Stimulated activated CD4-positive, alpha-beta T cell treated with anti-CD3 and anti-CD28 coated beads, Interleukin-1b, Interleukin-23, amount 100 ng/mL, for 4 hours (primary cell): Measurements from ENCODE around the gene RFPL2.

ENCODE experiments used
- DNase-seq, 2 donors: peaks; one replicate each; pipeline ENCODE4 v3.0.0-alpha.2; 2020; ENCODE audit warnings: low read depth in 2 of 2

RFPL2 gene

DNA sequence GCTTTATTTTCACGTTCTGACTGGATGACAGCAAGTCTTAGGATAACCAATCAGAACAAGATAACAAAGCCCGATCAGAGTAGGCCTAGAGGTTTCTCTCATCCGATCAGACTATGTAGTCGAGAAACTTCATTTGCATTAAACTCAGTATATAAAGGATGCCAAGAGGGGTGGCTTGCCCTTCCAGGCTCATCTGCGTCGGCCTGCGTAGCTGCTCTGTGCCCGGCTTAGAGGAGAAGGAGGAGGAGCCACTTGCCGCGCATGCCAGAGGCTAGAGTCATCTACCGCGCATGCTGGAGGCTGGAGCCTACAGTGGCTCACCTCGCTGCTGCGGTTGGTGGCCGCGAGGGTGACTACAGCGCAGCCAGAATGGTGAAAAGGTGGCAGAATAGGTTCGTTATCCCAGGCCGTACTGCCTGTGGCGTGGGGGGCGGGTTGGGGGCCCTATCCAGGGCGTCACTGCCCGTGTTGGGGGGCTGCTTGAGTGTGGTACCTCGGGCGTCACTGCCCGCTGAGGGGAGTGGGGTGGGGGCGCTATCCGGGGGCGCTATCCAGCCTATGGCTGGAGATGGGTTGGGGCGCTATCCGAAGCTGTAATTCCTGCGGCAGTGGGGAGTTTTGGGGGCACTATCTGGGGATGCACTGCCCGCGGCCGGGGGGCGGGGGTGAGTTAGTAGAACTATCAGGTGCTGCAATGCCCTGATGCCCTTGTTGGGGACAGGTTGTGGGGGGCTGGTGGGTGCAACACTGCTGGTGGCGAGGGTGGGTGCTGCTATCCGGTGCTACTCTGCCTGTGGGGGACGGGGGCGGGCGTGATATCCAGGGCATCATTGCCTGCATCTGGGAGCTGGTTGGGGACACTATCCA is at the start of gene RFPL2:
TSS of gene RFPL2 (minus strand) at position 218 of the 867 bp plus-strand sequence. CDS start 2,622 bp downstream, outside the sequence.
- DNase-seq, result peak; percentile 22 to 27

DNA sequence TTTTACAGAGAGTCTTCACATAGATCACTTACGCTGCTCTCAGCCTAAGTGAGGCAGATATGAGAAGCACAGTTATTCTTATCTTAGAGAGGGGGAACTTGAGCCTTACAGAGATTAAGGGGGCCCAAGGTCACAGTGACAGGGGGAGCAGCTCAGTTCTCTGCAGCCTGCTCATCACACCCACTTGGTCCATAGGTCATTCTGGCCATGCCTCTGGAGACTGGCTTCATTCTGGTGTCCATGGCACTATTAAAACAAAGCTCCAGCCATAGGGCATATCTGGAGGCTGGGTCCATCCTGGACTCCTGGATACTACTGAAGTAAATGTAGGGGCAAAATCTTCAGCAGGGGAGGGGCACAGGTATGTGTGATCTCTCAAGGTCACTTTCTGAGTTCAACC is 44.4 kb upstream of the RFPL2 start:
- no peak for DNase-seq

DNA sequence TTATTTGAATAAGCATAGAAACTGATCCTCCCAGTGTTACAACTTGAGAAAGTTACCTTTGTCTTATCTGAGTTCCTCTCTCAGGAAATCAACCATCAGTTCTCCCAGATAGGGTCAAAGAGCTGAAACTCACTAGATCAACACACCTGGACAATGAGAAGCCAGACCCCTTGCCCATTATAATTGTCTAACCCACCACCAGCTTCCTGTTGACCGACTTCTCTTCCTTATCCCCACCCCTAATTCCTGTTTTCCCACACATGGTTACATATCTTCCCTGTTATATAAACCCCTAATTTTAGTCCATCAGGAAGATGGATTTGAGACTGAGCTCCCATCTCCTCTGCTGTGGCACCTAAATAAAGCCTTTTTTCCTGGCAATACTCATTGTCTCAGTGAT is 43.4 kb upstream of the RFPL2 start:
- no peak for DNase-seq

DNA sequence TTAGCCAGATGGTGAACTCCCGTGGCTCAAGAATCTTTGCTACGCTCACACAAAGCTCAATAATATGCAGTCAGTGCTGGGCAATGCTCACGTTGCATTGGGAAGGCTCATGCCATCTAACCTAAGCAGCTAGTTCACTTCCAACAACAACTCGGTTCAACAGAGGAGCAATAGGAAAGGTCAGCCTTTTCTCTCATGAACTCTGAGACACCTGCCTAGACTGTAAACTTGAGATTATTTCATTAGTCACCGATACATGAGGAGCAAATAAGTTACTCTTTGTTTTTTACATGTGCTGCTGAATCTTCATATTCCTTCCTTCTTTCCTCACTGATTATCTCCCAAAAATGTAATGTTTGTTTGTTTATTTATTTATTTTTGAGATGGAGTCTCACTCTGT is 41.3 kb upstream of the RFPL2 start:
- DNase-seq, result no peak

DNA sequence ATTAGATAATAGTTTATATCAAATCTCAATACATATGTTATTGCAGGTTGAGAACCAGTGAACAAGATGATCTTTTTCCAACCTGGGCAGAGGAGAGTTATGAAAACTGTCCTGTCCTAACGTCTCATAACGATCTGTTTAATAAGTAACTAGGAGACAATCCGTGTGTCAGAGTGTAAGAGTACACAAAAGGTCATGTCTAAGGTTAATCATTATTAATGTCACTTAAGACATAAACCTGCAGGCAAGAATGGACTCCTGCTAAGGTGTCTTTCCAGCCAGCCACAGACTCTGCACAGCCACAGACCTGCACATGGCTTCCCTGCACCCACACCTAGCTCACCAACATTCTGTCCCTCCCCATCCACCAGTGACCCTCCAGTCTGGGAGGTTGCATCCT is 40.2 kb upstream of the RFPL2 start:
- DNase-seq, result no peak

DNA sequence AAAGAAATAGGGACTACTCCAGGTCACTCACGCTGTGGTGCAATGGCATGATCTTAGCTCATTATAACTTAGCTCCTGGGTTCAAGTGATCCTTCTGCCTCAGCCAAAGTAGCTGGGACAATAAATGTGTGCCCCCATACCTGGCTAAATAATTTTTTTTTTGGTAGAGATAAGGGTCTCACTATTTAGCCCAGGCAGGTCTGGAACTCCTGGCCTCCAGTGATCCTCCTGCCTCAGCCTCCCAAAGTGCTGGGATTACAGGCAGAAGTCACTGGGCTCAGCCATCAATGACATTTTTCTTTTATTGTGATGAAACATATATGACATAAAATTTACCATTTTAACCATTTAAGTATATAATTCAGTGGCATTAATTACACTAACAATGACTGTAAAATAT is 39.7 kb upstream of the RFPL2 start:
- DNase-seq, result no peak

DNA sequence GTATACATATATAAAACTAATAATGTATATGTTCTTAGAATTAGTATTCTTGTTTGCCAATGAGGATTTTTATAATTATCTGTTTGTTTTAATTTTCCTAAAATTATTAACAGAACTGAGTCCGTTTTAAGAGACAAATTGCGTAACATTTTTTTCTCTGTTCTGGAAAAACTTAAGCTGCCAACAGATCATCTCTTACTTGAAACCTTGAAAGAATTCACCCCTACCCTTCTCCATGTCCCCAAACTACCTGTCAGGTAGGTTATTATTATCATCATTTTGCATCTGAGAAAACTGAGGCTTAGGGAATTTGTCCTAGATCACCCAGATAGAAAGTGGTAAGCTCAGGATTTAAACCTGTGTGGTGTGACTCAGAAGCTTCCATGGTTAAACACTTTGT is 35.6 kb upstream of the RFPL2 start:
- no peak for DNase-seq

DNA sequence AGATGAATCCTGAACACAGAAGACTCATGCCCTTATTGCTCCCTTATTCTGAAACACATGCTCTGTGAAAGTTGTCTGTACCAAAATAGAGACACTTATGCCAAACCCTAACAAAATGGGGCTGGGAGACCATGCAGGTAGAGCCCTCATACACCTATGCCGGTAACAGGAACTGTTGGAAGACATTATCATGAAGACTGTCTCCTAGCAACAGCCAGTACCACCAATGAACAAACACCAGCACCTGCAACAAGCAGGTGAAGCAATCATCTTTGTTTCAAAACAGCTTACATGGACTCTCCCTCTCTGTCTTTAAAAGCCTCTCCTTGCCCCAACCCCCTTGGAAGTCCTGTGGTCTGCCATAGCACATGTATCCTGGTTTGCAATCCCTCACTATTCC is 33.0 kb upstream of the RFPL2 start:
- DNase-seq, result no peak

DNA sequence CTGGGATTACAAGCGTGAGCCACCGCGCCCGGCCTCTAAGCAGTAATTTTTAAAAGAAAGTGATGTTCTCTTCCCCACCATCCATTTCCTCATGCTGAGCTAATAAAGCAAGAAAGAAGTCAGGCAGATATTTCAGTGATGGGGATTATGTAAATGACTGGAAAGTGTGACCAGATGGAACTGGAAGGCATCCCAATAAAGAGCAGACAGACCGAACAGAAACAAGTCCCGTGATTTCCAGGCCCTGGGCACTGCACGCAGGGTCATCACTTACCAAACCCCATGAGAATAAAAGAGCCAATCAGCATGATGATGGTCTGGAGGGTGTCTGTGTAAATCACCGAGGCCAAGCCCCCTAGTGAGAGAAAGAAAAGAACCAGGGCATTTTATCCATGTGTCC is 32.1 kb upstream of the RFPL2 start:
- no peak for DNase-seq

DNA sequence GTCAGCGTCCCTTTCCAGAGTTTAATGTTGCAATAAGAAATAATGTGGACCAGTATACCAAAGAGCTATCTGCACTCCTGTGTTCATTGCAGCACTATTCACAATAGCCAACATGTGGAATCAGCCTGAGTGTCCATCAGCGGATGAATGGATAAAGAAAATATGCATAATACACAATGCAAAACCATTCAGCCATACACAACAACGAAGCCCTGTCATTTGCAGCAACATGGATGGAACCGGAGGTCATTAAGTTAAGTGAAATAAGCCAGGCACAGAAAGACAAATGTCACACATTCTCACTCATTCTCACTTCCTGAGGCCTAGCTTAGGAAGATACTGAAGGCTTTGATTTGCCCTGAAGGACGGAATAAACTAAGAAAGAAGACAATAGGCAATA is 28.2 kb upstream of the RFPL2 start:
- no peak for DNase-seq

DNA sequence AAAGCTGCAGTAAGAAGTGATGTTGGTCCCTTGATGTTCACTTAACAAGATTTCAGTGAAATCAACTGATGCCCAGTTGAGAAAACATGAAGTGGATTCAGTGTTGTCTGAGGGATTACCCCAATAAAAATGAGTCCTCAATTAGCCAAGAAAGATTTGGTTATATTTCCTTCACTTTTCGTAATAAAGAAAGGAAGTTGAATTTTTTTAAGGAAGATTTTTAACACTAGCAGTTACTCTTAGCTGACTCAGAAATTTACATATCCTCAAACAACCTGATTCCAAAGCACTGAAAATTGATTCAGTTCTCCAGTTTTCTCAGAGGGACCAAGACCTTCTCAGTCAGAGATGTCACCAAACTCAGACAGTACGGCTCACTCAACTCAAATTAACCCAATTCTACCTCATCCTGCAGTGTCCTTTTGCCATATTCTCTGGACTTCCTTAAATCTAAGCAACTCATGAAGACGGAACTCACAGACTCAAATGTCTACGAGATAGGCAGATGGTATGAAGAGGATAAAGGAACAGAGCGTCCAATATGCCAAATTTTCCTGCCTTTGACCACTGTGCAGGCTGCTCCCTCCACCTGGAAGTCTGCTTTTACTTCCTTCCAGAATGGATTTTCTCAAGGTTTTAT is 27.4 kb upstream of the RFPL2 start:
- DNase-seq, result no peak

DNA sequence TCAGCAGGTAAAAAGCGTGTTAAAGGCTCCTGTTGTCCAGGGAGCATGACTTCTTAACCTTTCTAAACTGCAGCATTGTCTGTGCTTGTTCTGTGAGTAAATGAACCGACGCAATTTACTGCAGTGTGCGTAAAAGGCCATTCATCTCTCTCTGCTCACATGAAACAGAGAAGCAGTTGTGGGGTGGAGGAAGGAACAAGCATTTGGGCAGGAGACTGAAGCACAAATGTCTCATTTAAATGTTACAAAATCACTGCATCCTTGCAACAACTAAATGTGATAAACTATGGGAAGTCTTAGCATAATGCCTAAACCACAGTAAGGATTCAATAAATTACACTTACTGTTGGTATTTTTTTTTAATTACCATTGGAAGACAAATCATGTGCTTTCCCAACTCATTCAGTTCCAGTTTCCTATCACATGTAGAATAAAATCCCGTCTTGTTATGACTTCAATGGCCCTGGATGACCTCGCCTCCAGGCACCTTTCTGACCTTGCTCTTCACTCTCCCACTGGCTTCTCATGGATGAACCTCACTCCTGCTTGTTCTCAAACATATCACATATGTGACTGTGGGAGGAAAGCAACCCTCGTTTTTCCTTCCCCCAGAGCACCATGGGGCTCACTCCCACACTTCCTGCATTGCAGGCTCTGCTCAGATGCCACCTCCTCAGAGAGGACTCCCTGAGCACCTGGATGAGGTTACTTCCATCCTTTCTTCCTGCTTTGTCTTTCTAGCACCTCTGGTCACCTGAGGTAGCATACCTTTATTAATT is 21.6 kb upstream of the RFPL2 start:
- DNase-seq, result no peak

DNA sequence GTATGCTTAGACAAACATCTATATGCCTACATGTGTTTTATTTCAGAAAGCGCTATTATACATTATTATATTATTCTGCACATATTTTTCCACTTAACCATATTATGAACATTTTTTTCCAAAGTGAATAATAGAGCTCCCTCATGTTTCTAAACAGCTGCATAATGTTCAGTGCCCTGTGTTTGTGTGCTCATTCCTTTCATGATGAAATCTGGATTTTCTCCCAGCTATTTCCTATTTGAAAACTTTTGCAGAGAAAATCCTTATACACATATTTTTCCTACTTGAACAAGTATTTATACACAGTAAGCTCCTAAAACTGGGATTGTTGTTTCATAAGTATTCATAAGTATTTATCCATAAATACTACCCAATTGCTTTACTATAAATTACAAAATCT is 18.1 kb upstream of the RFPL2 start:
- DNase-seq, result no peak

DNA sequence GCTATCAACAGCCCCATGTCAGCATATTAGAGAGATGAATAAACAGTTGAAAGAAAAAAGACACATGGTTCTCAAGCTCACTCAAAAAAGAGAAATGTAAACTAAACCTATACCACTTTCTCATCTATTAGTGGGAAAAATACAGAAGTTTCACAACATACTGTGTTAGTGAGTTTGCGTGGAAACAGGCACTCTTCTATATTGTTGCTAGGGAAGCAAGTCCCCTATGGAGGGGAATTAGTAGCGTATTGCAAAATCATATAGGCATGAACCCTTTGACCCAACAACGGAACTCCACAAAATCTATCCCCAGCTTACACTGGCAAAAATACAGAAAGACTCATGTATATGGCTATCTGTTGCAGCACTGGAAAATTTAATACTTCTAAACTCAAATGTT is 14.2 kb upstream of the RFPL2 start:
- DNase-seq, result no peak

DNA sequence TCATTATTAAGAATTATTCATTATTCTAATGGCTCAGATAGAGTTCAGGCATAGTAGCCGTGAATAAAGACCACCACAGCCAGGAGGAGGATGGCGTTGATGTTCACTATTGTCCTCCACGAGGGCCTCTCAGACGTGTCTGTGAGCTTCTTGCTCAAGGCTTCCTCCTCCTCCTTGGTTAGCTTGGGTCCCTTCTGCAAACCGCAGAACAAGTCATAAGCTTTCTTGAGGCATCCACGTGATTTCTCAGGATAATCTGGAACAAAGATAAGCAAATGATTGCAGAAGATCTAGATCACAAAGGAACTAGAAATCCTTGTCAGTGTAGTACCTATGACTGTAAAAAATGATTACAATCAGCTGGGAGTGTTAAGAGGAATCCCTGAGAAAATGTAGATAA is 13.6 kb upstream of the RFPL2 start:
- DNase-seq, result no peak

DNA sequence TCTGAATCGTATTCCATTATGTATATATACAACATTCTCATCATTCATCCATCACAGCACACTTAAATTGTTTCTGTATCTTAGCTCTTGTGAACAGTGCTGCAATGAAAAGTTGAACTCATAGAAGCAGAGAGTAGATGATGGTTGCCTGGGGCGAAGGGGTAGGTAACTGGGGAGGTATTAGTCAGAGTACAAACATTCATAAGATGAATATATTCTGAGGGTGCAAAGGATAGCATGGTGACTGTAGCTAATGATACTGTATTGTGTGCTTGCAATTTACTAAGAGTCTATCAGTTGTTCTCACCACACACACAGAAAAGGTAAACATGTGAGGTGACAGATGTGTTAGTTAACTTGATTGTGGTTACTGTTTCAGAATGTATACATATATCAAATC is 12.6 kb upstream of the RFPL2 start:
- DNase-seq, result no peak

DNA sequence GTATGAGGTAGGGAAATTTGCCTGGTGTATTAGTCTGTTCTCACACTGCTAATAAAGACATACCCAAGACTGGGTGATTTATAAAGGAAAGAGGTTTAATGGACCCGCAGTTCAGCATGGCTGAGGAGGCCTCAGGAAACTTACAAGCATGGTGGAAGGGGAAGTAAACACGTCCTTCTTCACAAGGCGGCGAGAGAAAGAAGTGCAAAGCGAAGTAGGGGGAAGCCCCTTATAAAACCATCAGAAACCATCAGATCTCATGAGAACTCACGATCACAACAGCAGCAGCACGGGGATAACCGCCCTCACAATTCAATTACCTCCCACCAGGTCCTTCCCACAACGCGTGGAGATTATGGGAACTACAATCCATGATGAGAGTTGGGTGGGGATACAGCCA is 12.0 kb upstream of the RFPL2 start:
- no peak for DNase-seq

DNA sequence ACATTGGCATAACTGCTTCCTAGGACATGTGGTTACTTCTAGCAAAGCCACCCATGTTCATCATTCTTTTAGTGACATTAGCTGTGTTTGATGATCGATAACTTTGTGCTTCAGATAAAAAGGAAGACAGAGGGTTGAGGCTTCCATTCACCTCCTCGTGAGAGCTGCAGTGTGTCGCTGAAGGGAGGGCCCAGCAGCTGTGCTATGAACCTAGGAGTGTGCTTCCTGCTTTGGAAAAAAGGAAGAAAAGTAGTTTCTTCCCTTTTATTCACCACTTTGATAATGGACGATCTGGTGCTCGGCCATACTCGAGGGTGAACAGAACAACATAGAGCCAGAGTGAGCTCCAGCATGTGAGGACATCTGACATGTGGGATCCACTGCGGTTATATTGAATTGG is 6.1 kb upstream of the RFPL2 start:
- no peak for DNase-seq

DNA sequence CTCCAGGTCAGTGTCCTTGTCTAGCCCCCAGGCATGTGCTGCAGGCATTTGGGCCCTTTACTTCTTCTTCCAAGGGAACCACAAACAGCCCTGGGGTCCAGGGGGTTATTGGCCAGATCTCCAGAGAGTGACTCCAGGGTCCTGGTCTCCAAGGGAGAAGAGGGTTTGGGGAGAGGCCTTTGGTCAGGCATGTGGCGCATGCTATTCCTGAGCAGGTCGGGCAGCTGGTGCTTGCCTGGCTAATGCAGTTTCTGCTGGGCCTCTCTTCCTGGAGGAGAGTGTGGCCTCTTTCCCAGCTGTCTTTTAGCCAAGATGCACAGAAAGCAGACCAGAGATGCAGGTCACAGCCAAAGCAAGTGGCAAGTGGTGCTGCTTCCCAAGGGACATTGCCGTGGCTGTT is 3.8 kb upstream of the RFPL2 start:
- DNase-seq, result no peak

DNA sequence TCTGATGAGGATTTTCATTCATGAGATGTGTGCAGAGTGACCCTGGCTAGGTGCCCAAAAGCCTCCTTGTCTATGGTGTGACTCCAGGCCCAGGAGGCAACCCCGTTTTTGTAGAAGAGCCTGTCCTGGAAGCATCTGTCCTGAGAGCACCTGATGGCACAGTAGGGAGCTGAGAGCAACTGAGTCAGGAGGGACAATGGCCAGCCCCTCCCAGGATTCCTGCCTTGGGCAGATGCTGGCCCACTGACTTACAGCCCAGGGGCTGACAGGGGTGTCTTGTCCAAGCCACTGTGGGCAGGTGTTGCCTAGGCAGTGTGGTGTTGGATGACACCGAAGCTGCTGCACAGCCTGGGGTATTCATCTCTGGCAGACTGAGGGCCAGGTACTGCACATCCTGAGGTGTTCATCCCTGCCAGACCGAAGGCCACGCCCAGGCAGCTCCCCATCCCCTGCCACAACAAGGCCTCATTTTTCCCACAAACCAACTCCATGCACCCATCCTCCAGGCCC is 3.2 kb upstream of the RFPL2 start:
- DNase-seq, result no peak

DNA sequence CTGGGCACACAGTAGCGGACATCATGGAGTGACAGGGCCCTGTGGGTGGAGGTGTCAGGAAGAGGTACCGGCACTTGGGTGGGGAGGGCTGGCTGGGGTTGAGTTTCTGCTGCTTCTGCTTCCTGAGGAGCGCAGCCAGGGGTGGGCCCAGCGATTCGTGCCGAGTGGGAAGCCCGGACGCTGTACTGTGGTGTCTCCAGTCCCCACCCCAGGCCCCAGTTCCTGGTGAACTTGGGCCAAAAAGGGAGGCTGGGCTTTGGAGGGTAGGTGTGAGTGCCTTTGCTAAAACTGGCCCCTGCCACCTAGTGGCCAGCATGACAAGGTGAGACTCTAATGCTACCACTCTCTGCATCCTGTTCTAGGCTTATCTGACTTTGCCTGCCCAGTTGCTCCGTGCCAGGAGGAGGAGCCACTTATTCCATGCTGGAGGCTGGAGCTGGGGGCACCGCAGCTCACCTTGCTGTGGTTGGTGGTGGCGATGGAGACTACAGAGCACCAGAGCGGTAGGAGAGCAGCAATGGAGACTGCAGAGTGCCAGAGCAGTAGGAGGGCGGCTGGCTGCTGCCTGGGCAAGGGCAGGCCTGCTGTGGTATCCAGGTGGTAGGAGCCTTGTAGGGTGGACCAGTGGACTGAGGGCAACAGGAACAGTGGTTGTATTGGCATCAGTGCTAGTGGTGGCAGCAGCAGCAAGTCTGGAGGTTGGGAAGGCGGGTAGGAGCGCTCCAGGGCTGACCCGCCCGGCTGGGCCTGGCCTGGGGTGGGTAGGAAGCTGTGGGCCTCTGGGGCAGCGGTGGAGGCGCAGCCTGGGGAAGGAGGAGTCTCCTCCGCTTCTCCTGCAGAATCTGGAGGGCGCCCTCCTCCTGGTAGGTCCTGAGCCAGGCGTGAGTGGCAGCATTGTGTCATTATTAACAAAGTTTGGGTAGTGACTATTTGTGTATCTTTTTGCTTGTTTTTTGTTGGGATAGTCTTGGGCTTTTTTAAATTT is 2.2 kb upstream of the RFPL2 start:
- DNase-seq, result no peak
